Measurements from ENCODE around the gene AMOTL1. TPM values are rescaled to one million over a fixed set of nuclear protein-coding genes. Genes with fewer than 3 reads are reported as not detected.

The AMOTL1 gene
- polyA plus RNA-seq, 1 donor (not counting 4 experiments of a cell fraction or from before 2014, with no cell fraction given) = 86.5 TPM

DNA sequence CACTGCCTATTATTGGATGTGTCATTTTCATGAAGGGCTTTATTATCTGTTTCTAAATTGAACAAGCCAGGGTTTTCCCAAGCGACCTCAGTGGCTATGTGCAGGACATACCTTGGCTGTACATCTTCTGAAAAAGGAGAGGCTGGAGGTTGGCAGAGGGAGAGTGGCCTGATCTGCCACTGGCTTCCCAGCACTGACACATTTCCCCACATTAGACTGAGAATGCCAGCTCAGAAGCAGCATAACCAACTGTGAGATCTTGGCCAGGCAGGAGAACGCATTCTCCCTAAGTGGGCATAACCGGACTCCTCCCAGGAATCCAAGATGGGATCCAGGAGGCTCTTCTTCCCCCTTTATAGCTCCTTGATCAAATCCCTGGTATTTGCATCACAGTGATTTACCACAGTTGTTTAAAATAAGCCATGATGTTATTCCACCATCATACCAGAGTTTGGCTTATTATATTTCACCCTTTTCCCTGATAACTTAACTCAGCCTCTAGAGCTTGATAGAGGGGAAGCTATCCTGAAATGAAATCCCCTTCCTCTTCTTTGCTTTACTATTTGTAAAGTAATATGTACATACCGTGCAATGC, 33.8 kb downstream of the AMOTL1 start:
- H3K36me3 ChIP-seq (ENCODE audit: control insufficient read depth in 2 of 2, extremely low read depth in 1 of 2, insufficient read depth in 2 of 2, low read length in 2 of 2) = peaks cover 34 to 54% of the 10 kb centered on the region in 2 experiments
- dilution Hi-C loops (cut with MboI; ENCODE audit: extremely low pct_ligation_motif_present, low sequenced_read_pairs) = no loop called here
- peaks cover 38% of the 10 kb centered on the region for H4K20me1 ChIP-seq (ENCODE audit: control insufficient read depth, extremely low read depth, insufficient read depth, low read length)
- H3K9me1 ChIP-seq (ENCODE audit: control insufficient read depth, extremely low read depth, insufficient read depth, low read length) = peaks cover 10% of the 10 kb centered on the region
- H3K4me1 ChIP-seq (ENCODE audit: control insufficient read depth, extremely low read depth, insufficient read depth, low read length) = peaks cover 7% of the 10 kb centered on the region
- no peak overlapping the region for H3K27ac ChIP-seq (ENCODE audit: control insufficient read depth, insufficient read depth, low read length)
- no peak overlapping the region for H3K4me2 ChIP-seq (ENCODE audit: control insufficient read depth, extremely low read depth, insufficient read depth, low read depth, low read length)
- H3K79me2 ChIP-seq (ENCODE audit: control insufficient read depth, insufficient read depth, low read length) = peaks cover 99% of the 10 kb centered on the region
- H3K9me3 ChIP-seq (ENCODE audit: control insufficient read depth, low read depth, low read length) = no peaks in the 10 kb centered on the region
- TF ChIP-seq EZH2 (IDR thresholded peaks at IDR 0.05; ENCODE audit: low read length) = no peak
- TF ChIP-seq, protein P1, sequence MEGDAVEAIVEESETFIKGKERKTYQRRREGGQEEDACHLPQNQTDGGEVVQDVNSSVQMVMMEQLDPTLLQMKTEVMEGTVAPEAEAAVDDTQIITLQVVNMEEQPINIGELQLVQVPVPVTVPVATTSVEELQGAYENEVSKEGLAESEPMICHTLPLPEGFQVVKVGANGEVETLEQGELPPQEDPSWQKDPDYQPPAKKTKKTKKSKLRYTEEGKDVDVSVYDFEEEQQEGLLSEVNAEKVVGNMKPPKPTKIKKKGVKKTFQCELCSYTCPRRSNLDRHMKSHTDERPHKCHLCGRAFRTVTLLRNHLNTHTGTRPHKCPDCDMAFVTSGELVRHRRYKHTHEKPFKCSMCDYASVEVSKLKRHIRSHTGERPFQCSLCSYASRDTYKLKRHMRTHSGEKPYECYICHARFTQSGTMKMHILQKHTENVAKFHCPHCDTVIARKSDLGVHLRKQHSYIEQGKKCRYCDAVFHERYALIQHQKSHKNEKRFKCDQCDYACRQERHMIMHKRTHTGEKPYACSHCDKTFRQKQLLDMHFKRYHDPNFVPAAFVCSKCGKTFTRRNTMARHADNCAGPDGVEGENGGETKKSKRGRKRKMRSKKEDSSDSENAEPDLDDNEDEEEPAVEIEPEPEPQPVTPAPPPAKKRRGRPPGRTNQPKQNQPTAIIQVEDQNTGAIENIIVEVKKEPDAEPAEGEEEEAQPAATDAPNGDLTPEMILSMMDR (optimal IDR thresholded peaks at IDR 0.05 in 1 of 3, IDR thresholded peaks at IDR 0.05 in 1 of 3, conservative IDR thresholded peaks at IDR 0.05 in 1 of 3; ENCODE audit: extremely low read depth in 1 of 3, insufficient read depth in 2 of 3, low read length in 3 of 3) = no peak
- no peak overlapping the region for H2AFZ ChIP-seq (ENCODE audit: control insufficient read depth, low read length)
- no peaks in the 10 kb centered on the region for H3K27me3 ChIP-seq (ENCODE audit: control insufficient read depth, extremely low read depth, insufficient read depth, low read length)
- FAIRE-seq (no peak), DNase-seq (ENCODE audit: low read depth, low spot score) (no peak)
- no peak overlapping the region for H3K4me3 ChIP-seq (ENCODE audit: control insufficient read depth in 2 of 3, extremely low read depth in 1 of 3, insufficient read depth in 2 of 3, low read depth in 1 of 3, low read length in 3 of 3)
- H3K9ac ChIP-seq (ENCODE audit: control insufficient read depth, extremely low read depth, insufficient read depth, low read length) = no peak overlapping the region

DNA sequence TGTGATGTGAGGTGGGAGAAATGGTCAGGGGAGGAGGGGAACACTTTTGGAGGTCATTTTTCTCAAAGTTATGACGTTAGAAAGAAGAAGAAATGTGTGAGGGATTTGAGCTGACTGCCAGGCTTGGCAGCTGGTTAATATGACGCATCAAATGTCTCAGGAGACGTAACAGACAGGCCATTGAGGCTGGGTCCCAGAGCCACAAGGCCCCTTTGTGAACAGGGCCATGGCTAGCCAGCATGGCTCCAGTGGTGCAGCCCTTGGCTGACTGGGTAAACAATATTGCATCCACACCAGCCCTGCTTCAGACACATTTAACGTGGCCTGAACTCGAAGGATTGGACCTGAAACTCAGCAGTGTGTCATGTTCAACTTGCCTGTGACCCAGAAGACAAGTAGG, 34.3 kb downstream of the AMOTL1 start:
- dilution Hi-C loops (cut with MboI; ENCODE audit: extremely low pct_ligation_motif_present, low sequenced_read_pairs) = no loop called here
- Histone ChIP-seq H3K4me3 (ENCODE audit: control insufficient read depth in 2 of 3, extremely low read depth in 1 of 3, insufficient read depth in 2 of 3, low read depth in 1 of 3, low read length in 3 of 3) (no peak overlapping the region), H3K79me2 (ENCODE audit: control insufficient read depth, insufficient read depth, low read length) (peaks cover 96% of the 10 kb centered on the region), H3K27me3 (ENCODE audit: control insufficient read depth, extremely low read depth, insufficient read depth, low read length) (no peaks in the 10 kb centered on the region), H3K27ac (ENCODE audit: control insufficient read depth, insufficient read depth, low read length) (no peak overlapping the region), H2AFZ (ENCODE audit: control insufficient read depth, low read length) (no peak overlapping the region), H3K9ac (ENCODE audit: control insufficient read depth, extremely low read depth, insufficient read depth, low read length) (no peak overlapping the region), H3K4me1 (ENCODE audit: control insufficient read depth, extremely low read depth, insufficient read depth, low read length) (peaks cover 7% of the 10 kb centered on the region), H3K9me3 (ENCODE audit: control insufficient read depth, low read depth, low read length) (no peaks in the 10 kb centered on the region), H3K9me1 (ENCODE audit: control insufficient read depth, extremely low read depth, insufficient read depth, low read length) (peaks cover 10% of the 10 kb centered on the region), H3K4me2 (ENCODE audit: control insufficient read depth, extremely low read depth, insufficient read depth, low read depth, low read length) (no peak overlapping the region), H4K20me1 (ENCODE audit: control insufficient read depth, extremely low read depth, insufficient read depth, low read length) (peaks cover 38% of the 10 kb centered on the region), H3K36me3 (ENCODE audit: control insufficient read depth in 2 of 2, extremely low read depth in 1 of 2, insufficient read depth in 2 of 2, low read length in 2 of 2) (peaks cover 34 to 49% of the 10 kb centered on the region in 2 experiments)
- no peak for FAIRE-seq
- TF ChIP-seq, protein P1 (optimal IDR thresholded peaks at IDR 0.05 in 1 of 3, IDR thresholded peaks at IDR 0.05 in 1 of 3, conservative IDR thresholded peaks at IDR 0.05 in 1 of 3; ENCODE audit: extremely low read depth in 1 of 3, insufficient read depth in 2 of 3, low read length in 3 of 3) = no peak
- TF ChIP-seq EZH2 (IDR thresholded peaks at IDR 0.05; ENCODE audit: low read length) = no peak
- no peak for DNase-seq (ENCODE audit: low read depth, low spot score)

Data from keratinocyte (primary cell).